Endometrium (tissue), 2 donors: Measurements from ENCODE around the gene LTK.

Experiments
- FAIRE-seq: peaks from 2 replicates; lab custom pipeline; 2012; peaks lifted over from hg19 to GRCh38; lab: Jason Lieb, UNC
- donor health status: control.
- donor health status: control.

LTK gene

DNA sequence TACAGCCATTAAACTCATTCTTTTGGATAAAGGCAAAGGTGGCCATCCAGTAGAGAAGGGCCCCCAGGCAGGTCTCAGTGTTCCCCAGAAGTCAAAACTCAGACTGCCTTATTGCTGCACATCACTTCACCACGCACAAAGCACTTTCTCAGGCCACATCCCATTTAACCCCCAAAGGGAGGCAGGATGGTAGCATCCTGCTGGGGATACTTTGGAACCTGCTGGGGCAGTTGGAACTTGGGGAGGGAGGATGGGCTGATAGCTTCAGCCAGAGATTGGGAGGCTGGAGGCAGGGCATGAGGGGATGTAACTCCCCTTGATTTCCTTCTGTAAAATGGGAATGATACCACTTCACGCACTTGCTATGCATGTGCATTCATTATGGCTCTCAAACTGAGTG, 15.0 kb downstream of the LTK start:
- no peak for FAIRE-seq

DNA sequence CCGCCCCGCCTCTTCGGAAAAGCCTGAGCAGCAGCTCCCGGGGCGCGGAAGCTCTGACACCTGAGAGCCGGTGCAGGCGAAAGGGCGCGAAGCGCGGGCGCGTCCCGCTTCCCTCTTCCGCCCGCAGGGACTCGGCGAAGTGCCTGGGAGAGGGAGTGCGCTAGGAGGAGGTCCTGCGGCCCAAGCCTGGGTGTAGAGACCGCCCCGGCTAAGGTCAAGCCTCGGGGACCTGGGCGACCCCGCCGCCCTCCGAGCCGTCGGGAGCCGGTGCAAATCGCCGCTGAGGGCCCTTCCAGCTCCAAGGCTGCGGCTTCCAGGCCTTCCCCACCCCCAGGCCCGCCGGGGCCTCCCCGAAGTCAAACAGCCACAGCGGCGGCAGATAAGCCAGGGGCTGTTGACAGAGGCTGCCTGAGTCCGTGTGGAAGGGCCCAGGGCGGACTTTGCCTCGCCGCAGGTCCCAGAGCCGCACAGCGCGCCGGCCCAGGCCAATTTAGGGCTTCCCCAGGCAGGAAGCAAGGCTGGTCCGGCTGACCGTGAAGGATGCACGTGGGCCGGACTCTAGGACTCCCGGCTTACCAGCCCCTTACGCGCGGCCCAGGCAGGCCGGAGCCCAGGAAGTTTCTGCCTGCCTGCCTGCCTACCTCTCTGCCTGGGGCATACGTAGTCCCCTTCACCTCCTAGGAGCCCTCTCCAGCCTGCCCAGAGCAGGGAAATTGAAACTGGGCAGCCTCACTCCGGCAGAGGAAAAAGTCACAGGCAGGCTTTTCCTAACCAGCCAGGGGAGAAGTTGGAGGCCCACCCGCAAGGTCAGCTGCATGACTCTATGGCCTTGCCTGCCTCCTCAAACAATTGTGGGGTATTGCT, 17.7 kb downstream of the LTK start:
- no peak for FAIRE-seq

DNA sequence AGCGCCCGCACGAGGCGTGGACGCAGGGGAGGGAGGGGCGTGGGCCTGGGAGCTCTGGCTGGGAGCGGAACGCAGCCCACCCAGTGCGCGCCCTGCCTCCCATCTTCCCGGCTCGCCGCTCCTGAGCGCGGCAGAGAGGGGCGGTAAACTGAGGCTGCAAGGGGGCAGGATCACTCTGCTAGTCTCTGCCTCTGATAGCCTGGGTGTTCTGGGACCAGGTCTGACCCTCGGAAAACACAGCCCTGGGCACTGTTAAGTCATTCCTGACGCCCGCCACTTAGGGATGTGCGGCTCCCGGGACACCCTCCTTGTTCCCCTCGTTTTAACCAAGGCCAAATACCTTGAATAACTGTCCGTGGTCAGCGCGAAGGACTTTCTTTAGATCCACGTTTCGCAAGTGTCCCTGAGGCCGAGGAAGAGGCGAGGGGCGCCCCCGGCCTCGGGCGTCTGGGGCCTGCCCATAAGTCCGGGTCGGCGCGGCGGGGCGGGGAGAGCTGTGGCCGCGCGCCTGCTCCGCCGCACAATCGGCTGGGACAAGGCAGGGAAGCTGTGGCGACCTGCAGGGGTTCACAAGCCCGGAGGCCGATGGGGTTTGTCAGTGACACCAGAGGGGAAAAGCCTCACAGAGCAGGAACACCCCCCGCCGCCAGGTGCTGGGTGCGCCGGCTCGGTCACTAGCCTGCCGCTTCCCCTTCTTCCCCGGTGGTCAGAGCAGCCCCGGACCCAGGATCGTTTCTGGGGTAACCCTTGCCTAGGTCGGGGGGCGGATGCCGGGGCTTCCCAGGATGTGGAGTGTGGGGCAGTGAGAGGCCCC, 18.5 kb downstream of the LTK start:
- no peak for FAIRE-seq

DNA sequence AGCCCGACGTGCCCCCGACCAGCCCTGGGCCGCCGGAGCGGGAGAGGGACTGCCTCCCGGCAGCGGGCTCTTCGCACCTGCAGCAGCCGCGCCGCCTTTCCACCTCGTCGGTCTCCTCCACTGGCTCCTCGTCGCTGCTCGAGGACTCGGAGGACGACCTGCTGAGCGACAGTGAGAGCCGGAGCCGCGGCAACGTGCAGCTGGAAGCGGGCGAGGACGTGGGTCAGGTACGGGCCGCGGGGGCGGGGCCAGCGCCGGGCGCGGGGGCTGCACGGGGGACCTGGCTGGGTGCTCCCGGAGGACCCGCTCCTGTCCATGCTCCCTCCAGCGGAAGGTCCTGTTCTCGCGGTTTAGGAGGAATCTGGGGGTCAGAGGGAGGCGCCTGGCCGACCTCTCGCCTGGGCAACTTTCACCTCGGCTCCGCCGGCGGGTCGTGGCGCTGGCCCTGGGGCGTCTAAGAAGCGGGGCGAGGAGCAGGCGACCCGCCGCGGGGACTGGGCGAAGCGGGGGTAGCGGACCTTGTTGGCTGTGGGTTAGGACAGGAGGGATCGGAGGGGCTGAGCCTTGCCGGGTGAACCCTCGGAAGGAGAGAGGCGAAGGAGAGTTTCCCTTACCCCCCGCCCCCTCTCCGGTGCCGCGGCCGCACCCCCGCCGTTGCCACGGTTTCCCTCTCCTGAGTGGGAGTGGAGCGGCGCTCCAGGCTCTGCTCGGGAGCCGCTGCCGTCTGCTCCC, 19.3 kb downstream of the LTK start:
- no peak for FAIRE-seq

DNA sequence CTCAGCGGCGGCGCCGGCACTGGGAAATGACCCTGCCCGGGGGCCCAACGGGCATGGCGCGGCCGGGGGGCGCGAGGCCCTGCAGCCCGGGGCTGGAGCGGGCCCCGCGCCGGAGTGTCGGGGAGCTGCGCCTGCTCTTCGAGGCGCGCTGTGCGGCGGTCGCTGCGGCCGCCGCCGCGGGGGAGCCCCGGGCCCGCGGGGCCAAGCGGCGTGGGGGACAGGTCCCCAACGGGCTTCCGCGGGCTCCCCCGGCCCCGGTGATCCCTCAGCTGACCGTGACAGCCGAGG, 19.8 kb downstream of the LTK start:
- no peak for FAIRE-seq

DNA sequence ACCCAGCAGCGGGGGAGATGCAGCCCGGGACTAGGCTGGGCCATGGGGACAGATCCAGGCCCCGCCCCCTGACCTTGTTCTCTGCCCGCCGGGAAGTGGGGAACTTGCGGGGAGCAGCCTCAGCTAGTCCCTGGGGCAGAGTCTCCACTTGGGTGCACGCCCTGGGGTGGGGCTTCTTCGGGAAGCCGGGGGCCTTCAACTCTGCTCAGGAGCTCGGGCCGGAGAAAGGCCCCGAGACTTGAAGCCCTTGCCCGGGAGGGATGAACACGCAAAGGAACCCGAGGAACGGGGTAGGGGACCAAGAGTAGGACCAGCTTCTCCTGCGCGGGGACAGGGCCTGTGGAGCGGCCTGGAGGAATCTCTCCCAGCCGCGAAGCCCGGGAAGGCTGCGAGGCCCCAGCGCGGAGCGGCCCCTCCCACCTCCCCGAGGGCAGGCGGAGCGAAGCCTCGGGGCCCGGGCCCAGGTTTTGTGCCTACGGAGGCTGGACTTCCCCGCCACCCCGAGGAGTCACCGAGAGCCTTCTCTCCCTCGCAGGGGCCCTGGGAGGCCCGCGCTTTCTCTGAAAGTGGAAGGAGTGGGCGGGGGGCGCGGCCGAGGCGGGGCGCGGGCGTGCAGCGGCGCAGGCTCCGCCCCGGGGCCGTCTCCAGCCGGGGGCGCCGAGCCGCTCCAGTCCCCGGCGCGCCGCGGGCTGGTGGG, 20.3 kb downstream of the LTK start, which contains the start of gene ITPKA:
TSS of gene ITPKA (plus strand) at position 670 of the 697 bp plus-strand sequence. CDS start 54 bp downstream, outside the sequence.
- no peak for FAIRE-seq

DNA sequence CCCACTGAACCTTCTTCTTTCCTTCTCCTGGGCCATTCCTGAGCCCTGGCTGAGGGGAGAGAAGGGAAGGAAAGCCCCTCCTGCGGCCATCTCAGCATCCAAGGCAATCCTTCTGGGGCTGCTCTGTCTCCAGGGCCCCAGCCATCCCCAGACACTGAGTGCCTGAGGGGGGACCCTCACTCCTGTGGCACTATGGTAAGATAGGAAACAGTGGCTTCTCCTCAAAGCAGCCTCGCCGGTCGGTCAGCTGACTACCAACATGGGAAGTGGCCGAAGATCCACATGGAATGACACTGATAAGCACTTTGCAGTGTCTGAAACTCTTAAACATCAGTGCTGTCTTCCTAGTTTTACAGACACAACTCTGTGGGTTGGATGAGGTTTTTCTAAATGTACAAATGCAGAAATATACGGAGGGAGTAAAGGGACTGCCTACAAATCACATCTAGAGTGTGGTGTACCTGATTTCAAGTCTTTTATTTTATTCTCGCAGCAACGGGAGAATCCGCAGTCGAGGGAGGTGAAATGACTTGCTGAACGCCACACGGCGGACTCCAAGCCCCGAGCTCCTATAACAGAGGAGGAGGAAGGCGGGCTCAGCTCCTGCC, 20.9 kb downstream of the LTK start:
- FAIRE-seq, result no peak

DNA sequence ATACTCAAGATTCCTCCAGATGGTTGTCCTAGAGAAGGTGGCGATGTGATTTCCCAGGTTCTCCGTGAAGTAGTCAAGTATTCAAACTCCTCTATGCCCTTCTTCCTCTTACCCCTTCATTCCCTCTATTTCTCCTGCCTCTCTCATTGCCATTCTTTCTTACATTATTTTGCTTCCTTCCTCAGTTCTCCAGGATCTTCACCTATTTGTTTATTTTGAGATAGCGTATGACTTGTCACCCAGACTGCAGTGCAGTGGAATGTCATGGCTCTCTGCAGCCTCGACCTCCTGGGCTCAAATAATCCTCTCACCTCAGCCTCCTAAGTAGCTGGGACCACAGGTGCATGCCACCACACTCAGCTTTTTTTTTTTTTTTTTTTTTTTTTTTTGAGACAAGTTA, 21.7 kb downstream of the LTK start:
- no peak for FAIRE-seq

DNA sequence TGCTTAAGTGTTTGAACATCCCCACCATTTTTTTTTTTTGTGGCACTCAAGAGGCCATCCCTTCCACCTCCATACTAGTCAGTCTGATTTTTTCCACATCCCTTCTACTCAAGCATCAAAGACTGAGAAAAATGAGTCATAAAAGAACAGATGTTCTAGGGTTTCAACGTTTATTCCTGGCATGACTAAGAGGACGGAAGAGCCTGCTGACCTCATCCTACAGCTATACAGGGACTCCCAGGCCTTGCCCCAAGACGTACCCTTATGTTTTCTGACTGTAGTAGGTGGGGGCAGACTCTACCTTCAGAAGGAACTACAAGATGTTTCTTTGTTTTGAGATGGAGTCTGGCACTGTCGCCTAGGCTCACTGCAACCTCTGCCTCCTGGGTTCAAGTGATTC, 23.3 kb downstream of the LTK start:
- no peak for FAIRE-seq

DNA sequence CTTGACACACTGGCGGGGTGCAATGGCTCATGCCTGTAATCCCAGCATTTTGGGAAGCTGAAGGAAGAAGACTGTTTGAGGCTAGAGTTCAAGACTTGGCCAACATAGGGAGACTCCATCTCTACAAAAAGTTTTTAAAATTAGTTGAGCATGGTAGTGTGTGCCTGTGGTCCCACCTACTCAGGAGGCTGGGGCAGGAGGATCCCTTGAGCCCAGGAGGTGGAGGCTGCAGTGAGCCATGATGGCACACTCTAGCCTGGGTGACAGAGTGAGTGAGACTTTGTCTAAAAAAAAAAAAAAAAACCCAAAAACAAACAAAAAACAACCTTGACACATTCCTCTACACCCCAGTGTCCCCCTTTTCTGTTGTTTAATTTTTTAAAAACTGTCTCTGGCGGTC, 24.0 kb downstream of the LTK start:
- no peak for FAIRE-seq

DNA sequence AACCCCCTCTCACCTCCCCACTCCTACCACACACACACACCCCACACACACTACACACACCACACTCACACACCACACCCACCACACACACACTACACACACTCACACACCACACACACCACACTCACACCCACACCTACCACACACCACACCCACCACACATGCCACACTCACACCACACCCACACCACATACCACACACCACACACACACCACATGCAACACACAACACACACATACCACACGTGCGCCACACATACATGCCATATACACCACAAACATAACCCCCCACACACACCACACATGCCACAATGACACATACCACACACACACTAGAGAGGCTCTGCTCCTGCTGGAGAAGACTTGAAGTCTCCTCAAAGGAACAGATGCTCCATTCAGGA, 25.8 kb downstream of the LTK start:
- no peak for FAIRE-seq

DNA sequence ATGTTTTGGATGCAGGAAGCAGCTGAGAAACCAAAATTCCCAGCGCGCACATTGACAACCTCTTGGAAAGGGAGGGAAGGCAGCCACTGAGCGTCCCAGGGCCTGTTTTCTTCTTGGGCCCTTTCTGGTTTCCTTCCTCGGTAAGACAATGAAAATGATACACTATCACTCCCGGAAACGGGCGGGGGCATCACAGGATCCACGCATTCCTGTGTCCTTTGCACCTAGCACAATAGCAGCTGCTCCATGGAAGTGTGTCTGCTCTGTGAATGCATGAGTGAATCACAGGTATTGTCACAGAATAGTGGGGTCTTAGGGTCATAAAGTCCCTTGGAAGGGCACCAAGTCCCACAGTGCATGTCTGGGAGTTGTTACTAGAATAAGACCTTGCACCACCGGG, 26.2 kb downstream of the LTK start:
- no peak for FAIRE-seq

DNA sequence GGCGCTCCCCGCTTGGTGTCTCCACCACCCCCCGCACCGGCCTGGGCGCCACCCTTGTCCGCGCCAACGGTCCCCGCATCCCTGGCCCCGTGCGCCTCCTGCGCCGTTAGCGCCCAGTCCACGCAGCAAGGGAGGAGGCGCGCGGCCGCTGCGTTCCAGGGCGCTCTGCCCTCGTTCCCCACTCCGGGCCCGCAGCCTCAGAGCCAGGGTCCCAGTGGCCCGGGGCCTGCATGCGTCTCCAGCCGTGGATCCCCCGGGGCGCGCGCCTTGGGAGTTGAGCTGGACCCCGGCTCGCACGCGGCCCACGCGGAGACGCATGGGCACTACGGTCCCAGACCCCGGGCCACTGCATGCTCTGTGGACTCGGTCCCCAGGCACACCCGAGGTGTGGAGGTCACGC, 27.3 kb downstream of the LTK start:
- no peak for FAIRE-seq

DNA sequence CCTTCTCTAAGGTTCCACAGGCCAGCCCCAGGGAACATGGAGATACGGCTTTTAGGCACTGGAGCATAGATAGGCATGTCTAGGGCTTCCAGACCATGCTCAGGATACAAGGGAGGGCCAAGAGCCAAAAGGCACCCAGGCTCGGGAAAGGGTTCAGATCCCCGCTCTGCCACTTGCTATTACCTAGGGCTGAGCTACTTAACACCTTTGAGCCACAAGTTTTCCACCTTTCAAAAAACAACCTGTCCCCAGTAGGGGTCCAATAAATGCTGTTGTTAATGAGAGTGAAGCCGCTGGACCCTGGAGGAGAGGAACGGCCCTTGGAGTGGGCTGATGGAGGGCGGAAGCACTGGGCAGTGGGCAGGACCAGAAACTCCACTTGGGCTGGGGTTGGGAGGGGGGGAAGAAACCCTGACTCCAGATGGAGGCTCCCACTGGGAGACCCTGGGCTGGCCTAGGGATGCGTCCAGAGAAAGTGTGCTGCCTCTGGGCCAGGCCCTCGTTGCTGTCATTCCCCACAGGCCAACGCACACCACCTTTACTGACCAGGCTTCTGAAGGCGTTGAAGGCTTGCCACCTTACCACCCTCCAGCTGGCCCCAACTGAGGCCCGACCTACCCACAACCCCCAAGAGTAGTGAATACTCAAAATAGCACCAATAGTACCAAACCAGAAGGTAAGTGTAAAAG, 28.5 kb downstream of the LTK start:
- no peak for FAIRE-seq

DNA sequence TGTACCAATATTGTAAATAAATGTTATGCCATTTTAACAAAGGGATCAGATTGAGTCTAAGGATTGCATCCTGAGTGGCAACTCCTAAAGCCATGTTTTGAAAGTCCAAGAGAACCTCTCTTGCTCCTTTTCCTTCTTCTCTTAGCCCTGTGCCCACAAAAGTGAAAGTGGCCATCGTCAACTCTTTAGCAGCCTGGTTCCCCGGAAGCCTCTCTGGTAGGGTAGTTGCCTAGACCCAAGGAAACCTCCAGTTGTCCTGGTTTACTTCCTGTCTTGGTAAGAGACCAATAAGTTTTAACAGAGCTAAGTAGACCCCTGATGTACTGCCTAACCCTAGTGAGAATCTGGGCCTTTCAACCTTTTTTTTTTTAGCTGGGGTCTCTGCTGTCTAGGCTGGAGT, 30.1 kb downstream of the LTK start:
- FAIRE-seq, result no peak

DNA sequence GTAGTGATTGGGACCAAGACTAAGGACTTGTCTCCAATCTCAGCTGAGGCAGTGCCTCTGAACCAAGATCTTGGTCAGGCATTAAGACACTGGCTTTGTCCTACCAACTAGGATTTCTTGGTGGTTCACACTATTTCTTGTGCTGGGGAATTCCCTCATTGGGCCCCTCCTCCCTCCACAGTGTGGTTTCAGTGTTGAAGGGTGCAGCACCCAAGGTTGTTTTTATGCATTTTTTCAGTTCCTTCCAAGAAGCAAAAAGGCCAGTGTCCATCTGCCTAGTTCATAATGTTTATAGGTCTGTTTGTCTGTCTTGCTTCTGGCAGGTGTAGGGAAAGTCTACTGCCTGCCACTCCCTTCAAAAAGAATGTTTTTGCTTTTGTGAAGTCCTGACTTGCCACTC, 30.5 kb downstream of the LTK start:
- FAIRE-seq, result no peak

DNA sequence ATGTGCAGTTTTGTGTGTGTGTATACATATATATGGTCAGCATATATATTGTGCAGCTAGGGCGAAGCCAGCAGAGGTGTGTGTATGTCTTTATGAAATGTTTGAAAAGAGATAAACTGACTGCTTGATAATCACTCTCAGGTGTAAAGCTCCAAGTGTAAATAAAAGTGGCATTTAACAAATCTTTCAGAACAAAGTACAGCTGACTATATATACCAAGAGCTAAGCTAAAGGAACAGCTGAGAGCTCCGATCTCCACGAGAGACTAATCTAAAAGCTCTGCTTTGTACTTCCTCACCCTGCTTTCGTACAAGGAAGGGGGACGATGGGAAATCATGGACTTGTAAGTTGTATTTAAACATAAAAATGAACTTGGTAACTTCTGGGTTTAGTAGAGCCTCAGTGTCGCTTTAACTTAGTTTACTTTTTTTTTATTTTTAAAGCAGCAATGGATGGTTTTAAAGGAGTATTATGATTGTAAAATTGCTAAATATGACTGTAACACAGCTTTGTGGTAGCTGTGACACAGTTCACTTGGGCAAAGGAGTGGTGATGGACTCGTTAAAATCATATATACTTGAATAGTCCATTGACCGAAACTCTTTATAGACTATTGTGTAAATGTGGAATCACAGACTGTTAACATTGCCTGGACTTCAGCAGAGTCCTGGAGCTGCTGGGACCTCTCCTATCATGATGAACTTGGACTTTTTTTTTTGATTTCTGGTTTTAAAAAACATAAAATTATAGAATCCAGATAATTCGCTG, 31.3 kb downstream of the LTK start:
- FAIRE-seq, result no peak

DNA sequence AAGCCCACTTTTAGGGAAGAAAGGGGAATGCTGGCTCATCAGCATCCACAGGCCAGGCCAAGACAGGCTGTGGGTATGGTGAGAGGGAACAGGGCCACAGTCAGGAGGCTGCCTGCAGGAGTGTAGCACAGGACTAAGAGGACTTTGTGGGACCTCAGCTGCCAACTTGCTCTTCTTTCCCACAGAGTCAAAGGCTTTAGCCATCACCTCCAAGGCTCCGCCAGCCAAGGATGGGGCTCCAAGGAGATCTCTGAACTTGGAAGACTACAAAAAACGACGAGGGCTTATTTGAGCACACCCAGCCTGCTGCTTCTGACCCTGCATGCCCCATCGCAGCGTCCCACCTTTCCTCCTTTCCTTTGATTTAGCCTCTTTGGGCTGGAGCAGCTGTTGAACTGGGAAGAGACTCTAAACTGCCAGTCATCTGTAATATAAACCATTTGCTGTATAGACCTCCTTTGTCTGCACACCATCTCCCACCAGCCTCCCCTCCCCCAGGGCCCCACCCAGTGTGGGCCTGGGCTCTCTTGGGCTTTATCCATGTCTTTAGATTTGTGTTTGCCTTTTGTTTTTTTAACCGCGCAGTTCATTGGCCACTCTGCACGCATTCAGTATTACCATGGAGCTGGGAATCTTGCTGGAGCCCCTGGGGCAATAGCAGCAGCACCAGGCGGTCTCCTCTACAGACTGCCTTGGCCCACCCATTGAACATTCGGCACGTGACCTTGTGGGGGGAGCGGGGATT, 33.1 kb downstream of the LTK start:
- no peak for FAIRE-seq

DNA sequence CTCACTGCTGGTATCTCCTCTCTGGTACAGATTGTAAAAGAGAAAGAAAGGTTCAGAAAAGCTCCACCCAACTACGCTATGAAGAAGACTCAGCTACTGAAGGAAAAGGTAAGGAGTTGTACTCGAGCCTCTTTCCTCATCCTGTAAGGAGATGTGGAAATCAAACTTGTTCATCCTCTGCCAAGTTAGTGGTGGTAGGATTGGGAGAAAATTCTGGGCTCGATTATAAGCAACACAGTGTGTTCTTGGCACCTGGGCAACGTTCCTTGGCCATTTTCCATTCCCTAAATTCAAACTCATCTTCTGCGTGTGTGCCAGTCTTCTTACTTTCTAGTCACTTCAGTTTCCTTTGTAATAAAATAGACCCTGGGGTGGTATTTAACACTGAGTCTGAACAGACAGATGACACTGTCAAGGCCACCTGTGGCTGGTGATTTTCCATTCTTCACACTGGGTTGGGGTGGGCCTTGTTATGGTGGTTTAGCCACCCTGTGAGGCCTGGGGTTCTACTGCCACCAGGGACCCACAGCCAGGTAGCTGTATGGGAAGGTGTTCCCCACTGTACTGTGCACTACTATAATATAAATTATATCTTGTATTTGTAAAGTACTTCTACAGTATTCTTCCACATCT, 37.1 kb downstream of the LTK start:
- FAIRE-seq, result no peak
